Stomach (tissue), 4 donors: ENCODE results near the gene SLC25A38.
"Not testable (repeated sequence)": the region's sequence is repeated elsewhere in the genome, so short reads cannot be mapped to it uniquely, and the experiment has no call there.

Experiments used
- EP300 ChIP-seq: sonication (generic); formaldehyde crosslinking; IDR thresholded peaks from one replicate; pipeline ENCODE4 v1.6.1; 2017; ENCODE audit warnings: antibody characterized with exemption
- POLR2AphosphoS5 ChIP-seq, 3 donors: sonication (generic); formaldehyde crosslinking; IDR thresholded peaks; one replicate each; pipeline ENCODE4 v1.6.1; 2016; ENCODE audit warnings: antibody characterized with exemption in 3 of 3
- TF ChIP-seq, protein P1 (sequence below), 7 experiments: fragments of 450-650 bp in 4 of 7; fragments of 200-600 bp in 3 of 7; sonication (generic) in 3 of 7; IDR thresholded peaks; one replicate each; pipeline ENCODE4 v1.5.1; 2016 to 2019; ENCODE audit warnings: antibody characterized with exemption in 7 of 7, control low read depth in 2 of 7, mild to moderate bottlenecking in 1 of 7

DNA sequence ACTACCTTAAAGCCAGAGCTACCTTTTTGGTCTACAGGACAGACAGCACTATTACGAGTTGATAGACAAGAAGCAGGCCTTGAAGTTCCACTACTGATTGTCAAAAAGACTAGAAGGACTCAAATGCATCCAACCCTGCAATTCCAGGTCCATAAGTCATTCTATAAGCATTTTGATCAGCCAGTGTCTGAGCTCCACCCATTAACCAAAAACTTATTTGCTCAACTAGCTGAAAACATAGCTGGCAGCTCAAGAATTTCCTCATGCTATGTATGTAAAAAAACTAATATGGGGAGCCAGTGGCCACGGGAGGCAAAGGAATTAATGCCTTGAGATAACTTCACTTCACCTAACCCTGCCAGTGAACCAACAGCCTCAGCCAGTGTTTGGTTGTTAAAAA, 32.0 kb upstream of the SLC25A38 start:
- TF ChIP-seq EP300; POLR2AphosphoS5 (IDR thresholded peaks at IDR 0.05): not testable (repeated sequence)
- TF ChIP-seq, protein P1, sequence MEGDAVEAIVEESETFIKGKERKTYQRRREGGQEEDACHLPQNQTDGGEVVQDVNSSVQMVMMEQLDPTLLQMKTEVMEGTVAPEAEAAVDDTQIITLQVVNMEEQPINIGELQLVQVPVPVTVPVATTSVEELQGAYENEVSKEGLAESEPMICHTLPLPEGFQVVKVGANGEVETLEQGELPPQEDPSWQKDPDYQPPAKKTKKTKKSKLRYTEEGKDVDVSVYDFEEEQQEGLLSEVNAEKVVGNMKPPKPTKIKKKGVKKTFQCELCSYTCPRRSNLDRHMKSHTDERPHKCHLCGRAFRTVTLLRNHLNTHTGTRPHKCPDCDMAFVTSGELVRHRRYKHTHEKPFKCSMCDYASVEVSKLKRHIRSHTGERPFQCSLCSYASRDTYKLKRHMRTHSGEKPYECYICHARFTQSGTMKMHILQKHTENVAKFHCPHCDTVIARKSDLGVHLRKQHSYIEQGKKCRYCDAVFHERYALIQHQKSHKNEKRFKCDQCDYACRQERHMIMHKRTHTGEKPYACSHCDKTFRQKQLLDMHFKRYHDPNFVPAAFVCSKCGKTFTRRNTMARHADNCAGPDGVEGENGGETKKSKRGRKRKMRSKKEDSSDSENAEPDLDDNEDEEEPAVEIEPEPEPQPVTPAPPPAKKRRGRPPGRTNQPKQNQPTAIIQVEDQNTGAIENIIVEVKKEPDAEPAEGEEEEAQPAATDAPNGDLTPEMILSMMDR (IDR thresholded peaks at IDR 0.05): not testable (repeated sequence)
